HG02938 (cell line): ENCODE results near the gene JPT2.

Source experiments
- ATAC-seq: cut with Tn5 transposase; IDR thresholded peaks from one replicate; pipeline ENCODE4 v1.9.1; 2021; ENCODE audit warnings: mild to moderate bottlenecking, moderate library complexity; ENCODE audit not compliant: unreplicated experiment

The JPT2 gene

GRCh38 chr16:1651094-1651973 lies 26.7 kb upstream of the JPT2 start:
- ATAC-seq, result no peak

GRCh38 chr16:1651974-1652312 lies 26.1 kb upstream of the JPT2 start:
- no peak for ATAC-seq

- ATAC-seq, result no peak
Observed at GRCh38 chr16:1653023-1653422, 25.1 kb upstream of the JPT2 start.

GRCh38 chr16:1654505-1655268 lies 23.4 kb upstream of the JPT2 start:
- no peak for ATAC-seq

- no peak for ATAC-seq
Observed at GRCh38 chr16:1655269-1655807, 22.7 kb upstream of the JPT2 start.

- no peak for ATAC-seq
Observed at GRCh38 chr16:1655909-1656807, 21.9 kb upstream of the JPT2 start.

GRCh38 chr16:1656808-1657617 lies 21.1 kb upstream of the JPT2 start:
- ATAC-seq, result no peak

- no peak for ATAC-seq
Observed at GRCh38 chr16:1657841-1658240, 20.2 kb upstream of the JPT2 start.

- no peak for ATAC-seq
Observed at GRCh38 chr16:1659031-1659430, 19.0 kb upstream of the JPT2 start.

GRCh38 chr16:1661826-1662225 lies 16.3 kb upstream of the JPT2 start:
- no peak for ATAC-seq

GRCh38 chr16:1662543-1662942 lies 15.5 kb upstream of the JPT2 start:
- no peak for ATAC-seq

- ATAC-seq, result no peak
Observed at GRCh38 chr16:1665829-1666228, 12.2 kb upstream of the JPT2 start.

GRCh38 chr16:1666316-1666715 lies 11.8 kb upstream of the JPT2 start:
- no peak for ATAC-seq

GRCh38 chr16:1667271-1667670 lies 10.8 kb upstream of the JPT2 start:
- no peak for ATAC-seq

- no peak for ATAC-seq
Observed at GRCh38 chr16:1667916-1668315, 10.2 kb upstream of the JPT2 start.

- no peak for ATAC-seq
Observed at GRCh38 chr16:1668612-1669319, 9.3 kb upstream of the JPT2 start.

- no peak for ATAC-seq
Observed at GRCh38 chr16:1669698-1670097, 8.4 kb upstream of the JPT2 start.

- ATAC-seq, result no peak
Observed at GRCh38 chr16:1670371-1670770, 7.7 kb upstream of the JPT2 start.

GRCh38 chr16:1670866-1671265 lies 7.2 kb upstream of the JPT2 start:
- no peak for ATAC-seq
